Measurements from ENCODE around the gene STEAP1B.
"Not testable (repeated sequence)": the region's sequence is repeated elsewhere in the genome, so short reads cannot be mapped to it uniquely, and the experiment has no call there.

Gene STEAP1B

DNA sequence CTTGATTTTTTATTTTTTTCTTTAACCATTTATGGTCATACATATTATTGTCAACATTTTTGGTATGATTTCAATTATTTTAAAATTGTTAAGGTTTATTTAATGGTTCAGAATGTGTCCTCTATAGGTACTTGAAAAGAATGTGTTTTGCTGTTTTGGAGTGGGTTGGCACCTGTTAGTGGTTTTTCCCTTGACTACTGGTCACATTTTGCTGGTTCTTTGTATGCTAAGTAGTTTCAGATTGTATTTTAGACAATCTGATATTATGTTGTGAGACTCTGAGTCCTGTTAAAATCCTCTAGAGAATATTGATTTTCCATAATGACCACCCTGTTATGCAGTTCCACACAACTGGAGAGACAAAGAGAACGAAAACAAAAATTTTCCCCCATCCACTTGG lies 15.0 kb upstream of the STEAP1B start:
- H2AFZ ChIP-seq (ENCODE audit: low read length); H3K9me2 ChIP-seq (replicated peaks; ENCODE audit: low read depth, low read length); H3K4me3 ChIP-seq (ENCODE audit: low read length, poor library complexity, severe bottlenecking); H3K9ac ChIP-seq (ENCODE audit: low read depth, low read length, poor library complexity, severe bottlenecking); H3K36me3 ChIP-seq (ENCODE audit: insufficient read depth, low read length); H3F3A ChIP-seq (ENCODE audit: low read depth); H3K4me1 ChIP-seq (ENCODE audit: insufficient read depth, low read length, poor library complexity, severe bottlenecking); H3K27me3 ChIP-seq (ENCODE audit: insufficient read depth, low read length, poor library complexity, severe bottlenecking); H3K79me2 ChIP-seq (ENCODE audit: insufficient read depth, low read length); H3K9me3 ChIP-seq (ENCODE audit: insufficient read depth, low read depth, low read length); H4K20me1 ChIP-seq (ENCODE audit: insufficient read depth, low read length, poor library complexity, severe bottlenecking); H3K4me2 ChIP-seq (ENCODE audit: low read depth, low read length, poor library complexity, severe bottlenecking): not testable (repeated sequence)

DNA sequence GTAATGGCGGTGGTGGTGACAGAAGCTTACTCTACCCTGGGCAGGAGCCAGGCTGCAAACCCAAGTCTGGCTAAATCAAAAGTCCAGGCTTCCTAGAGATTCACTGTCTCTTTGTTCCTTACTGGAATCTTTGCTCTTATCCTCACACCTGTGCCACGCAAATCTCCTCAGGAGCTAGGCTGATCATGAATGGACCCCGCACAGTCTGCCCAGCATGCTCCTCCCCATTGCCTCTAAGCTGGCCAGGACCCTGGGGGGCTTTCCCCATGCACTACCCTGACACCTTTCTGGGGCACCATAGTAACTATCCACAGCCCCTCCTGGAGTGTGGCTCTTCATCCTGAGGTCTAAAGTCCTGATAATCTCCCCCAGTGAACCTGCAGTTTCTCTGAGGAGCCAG lies 7.3 kb upstream of the STEAP1B start:
- not testable (repeated sequence) for H3K4me3 ChIP-seq (ENCODE audit: low read length, poor library complexity, severe bottlenecking); H2AFZ ChIP-seq (ENCODE audit: low read length)

DNA sequence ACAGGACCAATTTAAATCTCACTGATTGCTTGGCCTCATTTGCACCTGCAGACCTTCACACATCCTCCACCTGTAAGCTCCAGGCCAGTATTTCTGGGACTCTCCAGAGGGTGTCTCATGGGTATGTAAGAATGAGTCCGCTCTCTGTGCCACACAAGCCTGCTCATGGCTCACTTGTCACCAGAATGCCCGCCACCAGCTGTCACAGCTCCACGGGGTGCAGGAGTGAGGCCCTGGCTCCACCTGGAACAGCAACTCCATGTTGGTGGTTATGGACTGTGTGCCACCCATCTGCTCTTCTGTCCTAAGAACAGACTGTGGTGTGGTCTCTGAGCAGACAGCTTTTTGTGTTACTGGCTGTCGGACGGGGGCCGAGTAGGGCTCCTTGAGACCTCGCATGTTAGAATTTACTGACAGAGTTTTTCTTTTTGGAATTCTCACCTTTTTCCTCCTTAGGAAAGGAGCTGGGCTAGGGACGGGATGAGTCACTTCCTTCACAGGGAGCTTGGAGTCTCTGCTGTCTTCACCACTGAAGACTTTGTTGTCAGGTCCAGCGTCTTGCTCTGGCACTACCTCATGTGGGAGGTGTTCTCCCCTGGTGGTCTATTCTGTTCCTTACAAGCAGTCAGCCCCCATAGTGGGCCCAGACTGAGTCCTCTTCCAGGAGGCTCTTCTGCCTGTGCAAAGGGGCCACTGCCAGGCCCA lies 6.5 kb upstream of the STEAP1B start:
- H4K20me1 ChIP-seq (ENCODE audit: insufficient read depth, low read length, poor library complexity, severe bottlenecking); H3F3A ChIP-seq (ENCODE audit: low read depth); H3K79me2 ChIP-seq (ENCODE audit: insufficient read depth, low read length); H3K4me3 ChIP-seq (ENCODE audit: low read length, poor library complexity, severe bottlenecking); H2AFZ ChIP-seq (ENCODE audit: low read length); H3K9ac ChIP-seq (ENCODE audit: low read depth, low read length, poor library complexity, severe bottlenecking); H3K36me3 ChIP-seq (ENCODE audit: insufficient read depth, low read length); H3K9me3 ChIP-seq (ENCODE audit: insufficient read depth, low read depth, low read length); H3K9me2 ChIP-seq (replicated peaks; ENCODE audit: low read depth, low read length); H3K4me1 ChIP-seq (ENCODE audit: insufficient read depth, low read length, poor library complexity, severe bottlenecking); H3K27me3 ChIP-seq (ENCODE audit: insufficient read depth, low read length, poor library complexity, severe bottlenecking); H3K4me2 ChIP-seq (ENCODE audit: low read depth, low read length, poor library complexity, severe bottlenecking): not testable (repeated sequence)

More for the DNA sequence above, 7.3 kb upstream of the STEAP1B start:
- H3K27me3 ChIP-seq (ENCODE audit: insufficient read depth, low read length, poor library complexity, severe bottlenecking); H3K4me2 ChIP-seq (ENCODE audit: low read depth, low read length, poor library complexity, severe bottlenecking); H3F3A ChIP-seq (ENCODE audit: low read depth); H3K4me1 ChIP-seq (ENCODE audit: insufficient read depth, low read length, poor library complexity, severe bottlenecking); H4K20me1 ChIP-seq (ENCODE audit: insufficient read depth, low read length, poor library complexity, severe bottlenecking); H3K79me2 ChIP-seq (ENCODE audit: insufficient read depth, low read length); H3K9ac ChIP-seq (ENCODE audit: low read depth, low read length, poor library complexity, severe bottlenecking); H3K9me2 ChIP-seq (replicated peaks; ENCODE audit: low read depth, low read length); H3K9me3 ChIP-seq (ENCODE audit: insufficient read depth, low read depth, low read length); H3K36me3 ChIP-seq (ENCODE audit: insufficient read depth, low read length): not testable (repeated sequence)

DNA sequence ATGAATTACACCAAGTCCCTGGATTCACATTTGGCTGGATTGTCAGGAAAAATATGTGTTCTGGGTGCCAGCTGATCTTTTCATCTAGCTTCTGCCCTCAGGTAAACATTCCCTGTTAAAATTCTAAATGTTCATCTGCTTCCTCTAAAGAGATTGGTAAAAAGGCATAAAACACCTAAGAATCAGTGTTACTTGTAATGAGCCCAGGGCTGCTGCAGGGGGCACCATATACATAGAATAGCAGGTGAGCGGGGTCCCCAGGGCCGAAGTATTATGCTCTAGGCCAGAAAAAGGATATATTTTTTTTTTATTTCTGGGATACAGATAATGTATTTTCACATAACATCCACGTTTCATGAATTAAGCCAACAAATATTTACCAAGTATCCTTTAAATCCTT lies 4.5 kb upstream of the STEAP1B start:
- not testable (repeated sequence) for H4K20me1 ChIP-seq (ENCODE audit: insufficient read depth, low read length, poor library complexity, severe bottlenecking); H3K36me3 ChIP-seq (ENCODE audit: insufficient read depth, low read length); H3K79me2 ChIP-seq (ENCODE audit: insufficient read depth, low read length); H3K9ac ChIP-seq (ENCODE audit: low read depth, low read length, poor library complexity, severe bottlenecking); H3K4me1 ChIP-seq (ENCODE audit: insufficient read depth, low read length, poor library complexity, severe bottlenecking); H3K9me3 ChIP-seq (ENCODE audit: insufficient read depth, low read depth, low read length); H3F3A ChIP-seq (ENCODE audit: low read depth); H3K4me3 ChIP-seq (ENCODE audit: low read length, poor library complexity, severe bottlenecking); H3K27me3 ChIP-seq (ENCODE audit: insufficient read depth, low read length, poor library complexity, severe bottlenecking); H3K9me2 ChIP-seq (replicated peaks; ENCODE audit: low read depth, low read length); H2AFZ ChIP-seq (ENCODE audit: low read length); H3K4me2 ChIP-seq (ENCODE audit: low read depth, low read length, poor library complexity, severe bottlenecking)

DNA sequence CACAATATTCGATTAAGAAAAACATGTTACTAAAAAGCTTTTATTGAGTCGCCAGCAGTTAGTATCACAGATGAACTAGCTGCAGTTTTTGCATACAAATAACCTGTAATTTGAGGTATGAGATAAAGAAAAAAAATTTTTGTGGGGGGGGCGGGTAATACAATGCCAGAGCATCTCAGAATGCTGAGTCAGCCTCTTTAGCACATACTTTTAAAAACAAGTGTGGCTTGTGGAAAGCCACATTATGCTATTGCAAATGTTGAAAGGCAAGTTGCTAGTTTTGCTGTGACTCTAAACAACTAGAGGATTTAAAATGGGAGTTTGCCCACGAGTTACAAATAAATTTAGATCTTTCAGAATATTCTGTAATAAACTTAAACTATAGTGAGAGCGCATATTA lies 2.1 kb upstream of the STEAP1B start:
- H3K36me3 ChIP-seq (ENCODE audit: insufficient read depth, low read length); H3F3A ChIP-seq (ENCODE audit: low read depth); H3K9ac ChIP-seq (ENCODE audit: low read depth, low read length, poor library complexity, severe bottlenecking); H4K20me1 ChIP-seq (ENCODE audit: insufficient read depth, low read length, poor library complexity, severe bottlenecking); H3K4me2 ChIP-seq (ENCODE audit: low read depth, low read length, poor library complexity, severe bottlenecking); H3K79me2 ChIP-seq (ENCODE audit: insufficient read depth, low read length); H3K4me3 ChIP-seq (ENCODE audit: low read length, poor library complexity, severe bottlenecking); H2AFZ ChIP-seq (ENCODE audit: low read length); H3K9me2 ChIP-seq (replicated peaks; ENCODE audit: low read depth, low read length); H3K27me3 ChIP-seq (ENCODE audit: insufficient read depth, low read length, poor library complexity, severe bottlenecking); H3K4me1 ChIP-seq (ENCODE audit: insufficient read depth, low read length, poor library complexity, severe bottlenecking); H3K9me3 ChIP-seq (ENCODE audit: insufficient read depth, low read depth, low read length): not testable (repeated sequence)
